HG03575 (cell line): ENCODE data around the gene IL36A.

Source experiments
- ATAC-seq: cut with Tn5 transposase; IDR thresholded peaks from one replicate; pipeline ENCODE4 v1.9.1; 2021; ENCODE audit not compliant: unreplicated experiment, insufficient number of reproducible peaks, low FRiP score; ENCODE audit errors: extremely low read depth

IL36A gene, protein sequence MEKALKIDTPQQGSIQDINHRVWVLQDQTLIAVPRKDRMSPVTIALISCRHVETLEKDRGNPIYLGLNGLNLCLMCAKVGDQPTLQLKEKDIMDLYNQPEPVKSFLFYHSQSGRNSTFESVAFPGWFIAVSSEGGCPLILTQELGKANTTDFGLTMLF

DNA sequence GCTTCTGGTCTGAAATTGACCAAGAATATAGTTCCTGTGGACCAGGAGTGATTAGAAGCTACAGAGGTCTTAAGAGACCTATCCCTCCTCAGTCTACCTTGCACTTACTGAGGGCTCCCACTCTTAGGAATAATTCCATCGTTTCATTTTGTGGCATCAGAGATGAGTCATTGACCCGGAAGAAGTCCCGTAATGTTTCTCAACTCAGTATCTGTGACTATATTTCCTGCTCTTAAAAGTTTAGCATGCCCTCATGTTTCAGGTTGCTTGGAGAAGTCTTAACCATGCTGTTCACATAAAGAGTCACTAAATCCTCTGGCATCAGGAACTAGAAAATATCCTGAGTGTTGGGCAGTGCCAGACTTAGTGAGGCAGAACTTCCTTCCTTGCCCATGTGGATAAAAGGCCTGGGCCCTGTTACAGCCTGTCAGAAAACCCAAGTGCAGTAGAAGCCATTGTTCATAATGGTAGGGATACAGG is at the start of gene IL36A:
Gene IL36A, plus strand, starts transcription at position 430 of the 480 bp plus-strand sequence. CDS start 413 bp downstream, outside the sequence.
- no peak for ATAC-seq

DNA sequence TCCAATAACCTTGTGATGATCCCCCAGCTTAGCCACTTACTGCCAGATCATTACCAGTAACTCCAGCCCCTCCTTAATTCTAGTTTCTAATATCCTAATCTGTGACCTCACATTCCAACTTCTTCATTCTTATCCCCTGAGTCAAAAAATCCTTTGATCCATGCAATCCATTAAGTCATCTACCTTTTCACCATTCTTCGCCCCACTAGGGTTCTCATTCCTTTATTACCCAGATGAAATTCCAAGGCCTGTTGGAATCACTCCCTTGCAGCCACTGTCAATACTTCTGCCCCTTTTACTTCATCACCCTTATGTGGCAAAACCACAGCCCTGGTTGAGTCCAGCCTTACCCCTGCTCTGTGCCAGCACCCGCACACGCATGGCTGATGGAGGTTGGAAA is 47.7 kb upstream of the IL36A start:
- no peak for ATAC-seq

DNA sequence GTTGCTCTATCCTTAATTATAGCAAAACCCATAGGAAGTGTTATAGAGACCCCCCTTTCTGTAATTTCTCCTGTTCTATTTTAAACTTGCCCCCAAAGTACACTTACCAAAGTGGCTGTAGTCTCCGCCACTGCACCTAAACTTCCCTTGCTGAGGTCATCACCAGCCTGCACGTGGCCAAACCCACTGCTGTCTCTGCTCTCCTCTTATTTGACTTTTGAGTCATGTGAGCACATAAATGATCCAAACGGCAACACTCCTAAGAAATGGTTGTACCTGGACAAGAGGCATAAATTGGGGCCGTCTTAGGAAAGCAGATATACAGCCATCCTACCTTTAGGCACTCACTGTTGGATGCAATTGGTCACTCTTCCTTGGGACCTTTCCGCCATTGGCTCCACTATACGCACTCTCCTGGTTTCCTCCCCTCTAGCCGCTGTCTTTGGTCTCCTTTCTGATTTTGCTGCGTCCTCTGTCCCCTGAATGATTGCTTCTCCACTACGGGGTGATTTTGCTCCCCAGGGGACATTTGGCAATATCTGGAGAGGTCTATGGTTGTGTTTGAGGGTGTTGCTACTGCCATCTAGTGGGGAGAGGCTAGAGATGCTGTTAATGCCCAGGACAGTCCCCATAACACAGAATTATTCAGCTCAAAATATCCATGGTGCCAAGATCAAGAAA is 46.7 kb upstream of the IL36A start:
- no peak for ATAC-seq

DNA sequence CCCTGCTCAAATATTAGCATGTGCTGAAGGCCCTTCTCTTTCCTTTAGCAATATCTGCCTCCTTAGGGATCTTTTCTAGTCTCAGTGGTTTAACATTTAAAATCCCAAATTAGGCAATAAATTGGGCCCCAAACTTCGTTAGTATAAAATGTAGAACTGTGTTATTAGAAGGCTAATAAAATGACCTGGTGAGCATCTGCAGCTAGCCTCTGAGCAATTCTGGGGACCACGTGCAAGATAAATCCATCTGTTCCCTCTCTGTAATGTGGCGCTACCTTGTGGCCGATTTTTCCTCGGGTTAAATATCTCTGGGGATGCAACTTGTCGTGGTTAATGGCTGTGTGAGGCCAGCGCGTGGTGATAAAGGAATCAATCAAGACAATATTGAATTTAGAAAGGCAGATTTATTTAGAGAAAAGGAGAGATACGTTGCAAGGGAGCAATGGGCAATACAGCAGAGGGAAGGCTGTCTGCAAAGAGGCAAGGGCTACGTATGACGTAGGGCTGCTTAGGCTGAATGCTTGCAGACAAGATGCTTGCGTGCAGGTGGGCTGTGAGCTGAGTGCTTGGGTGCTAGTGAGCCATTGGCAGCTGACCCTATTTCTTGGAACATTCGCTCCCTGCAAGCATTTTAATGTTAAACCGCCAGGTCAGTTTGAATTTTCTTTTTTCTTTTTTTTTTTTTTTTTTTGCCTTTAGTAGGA is 46.0 kb upstream of the IL36A start:
- ATAC-seq = no peak

DNA sequence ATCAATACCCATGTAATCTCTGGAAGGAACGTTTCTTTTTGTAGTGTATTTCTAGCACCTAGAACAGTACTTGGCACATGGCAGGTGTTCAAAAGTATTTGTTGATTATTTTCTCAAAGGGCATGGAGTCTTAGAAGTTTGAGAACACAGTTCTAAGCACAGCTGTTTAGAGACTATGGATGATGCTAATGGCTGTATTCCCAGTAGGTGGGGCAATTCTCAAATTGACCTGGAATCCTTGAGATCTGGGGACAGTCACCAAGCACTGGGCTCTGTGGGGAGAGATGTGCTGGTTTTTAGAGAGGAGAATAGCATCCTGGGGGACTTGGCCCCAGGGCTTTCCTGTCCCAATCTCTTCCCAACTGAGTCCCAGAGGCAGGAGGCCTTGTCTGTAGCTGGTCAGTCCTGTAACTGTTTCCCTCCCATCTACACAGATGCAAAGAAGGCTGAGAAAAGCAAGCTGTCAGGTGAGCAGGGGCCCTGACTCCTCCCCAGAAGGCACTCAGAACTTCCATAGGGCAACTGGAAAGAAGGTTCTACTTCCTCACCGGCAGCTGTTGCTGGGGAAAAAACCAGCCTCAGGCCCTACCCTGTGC is 44.9 kb upstream of the IL36A start:
- ATAC-seq = no peak

DNA sequence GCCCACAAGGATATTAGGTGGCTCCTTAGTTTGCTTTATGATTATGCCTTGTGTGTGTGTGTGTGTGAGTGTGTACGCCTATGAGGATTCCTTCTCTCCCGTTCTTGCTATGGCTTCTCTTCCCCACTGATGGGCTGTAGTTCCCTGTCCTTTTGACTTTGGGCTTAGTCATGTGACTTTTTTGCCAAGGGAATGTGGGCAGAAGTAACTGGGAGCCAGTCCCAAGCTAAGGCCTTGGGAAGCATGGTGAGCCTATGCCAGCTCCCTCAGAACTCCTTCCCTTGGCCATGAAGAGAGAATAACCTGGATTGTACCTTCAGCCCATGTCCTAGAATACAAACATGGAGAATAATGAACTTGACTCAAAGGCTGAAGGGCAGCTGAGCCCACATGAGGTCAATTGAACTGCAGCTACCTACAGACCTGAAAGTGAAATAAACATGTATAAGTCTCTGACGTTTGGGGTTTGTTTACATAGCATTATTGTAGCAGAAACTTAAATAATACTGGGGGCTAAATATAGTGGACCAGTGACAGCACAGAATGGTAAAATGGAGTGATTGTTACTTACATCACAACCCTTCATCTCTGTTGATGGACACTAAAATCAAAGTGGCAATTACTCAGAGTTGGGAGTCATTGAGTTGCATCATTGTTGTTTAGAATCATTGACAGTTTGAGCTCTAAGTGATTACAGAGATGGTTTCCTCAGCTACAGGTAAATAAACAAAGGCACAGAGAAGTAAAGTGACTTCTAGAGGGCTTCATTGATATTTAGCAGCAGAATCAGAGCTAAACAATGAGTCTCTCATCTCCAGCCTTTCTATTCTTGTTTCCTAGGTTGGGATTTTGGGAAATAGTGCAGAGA is 42.7 kb upstream of the IL36A start:
- no peak for ATAC-seq

DNA sequence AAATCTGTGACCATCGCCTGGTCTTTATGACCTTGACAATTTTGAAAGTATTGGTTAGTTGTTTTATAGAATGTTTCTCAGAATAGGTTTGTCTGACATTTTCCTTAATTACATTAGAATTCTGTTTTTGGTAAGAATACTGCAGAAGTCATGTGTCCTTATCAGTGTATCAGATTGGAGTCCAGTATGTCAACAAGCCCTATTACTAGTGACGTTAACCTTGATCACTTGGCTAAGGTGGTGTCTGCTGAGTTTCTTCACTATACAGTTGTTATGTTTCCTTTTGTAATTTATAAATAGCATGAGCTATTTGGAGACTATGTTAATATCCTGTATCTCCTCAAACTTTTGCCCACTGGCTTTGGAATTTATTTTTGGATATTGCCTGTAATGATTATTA is 38.2 kb upstream of the IL36A start:
- no peak for ATAC-seq

DNA sequence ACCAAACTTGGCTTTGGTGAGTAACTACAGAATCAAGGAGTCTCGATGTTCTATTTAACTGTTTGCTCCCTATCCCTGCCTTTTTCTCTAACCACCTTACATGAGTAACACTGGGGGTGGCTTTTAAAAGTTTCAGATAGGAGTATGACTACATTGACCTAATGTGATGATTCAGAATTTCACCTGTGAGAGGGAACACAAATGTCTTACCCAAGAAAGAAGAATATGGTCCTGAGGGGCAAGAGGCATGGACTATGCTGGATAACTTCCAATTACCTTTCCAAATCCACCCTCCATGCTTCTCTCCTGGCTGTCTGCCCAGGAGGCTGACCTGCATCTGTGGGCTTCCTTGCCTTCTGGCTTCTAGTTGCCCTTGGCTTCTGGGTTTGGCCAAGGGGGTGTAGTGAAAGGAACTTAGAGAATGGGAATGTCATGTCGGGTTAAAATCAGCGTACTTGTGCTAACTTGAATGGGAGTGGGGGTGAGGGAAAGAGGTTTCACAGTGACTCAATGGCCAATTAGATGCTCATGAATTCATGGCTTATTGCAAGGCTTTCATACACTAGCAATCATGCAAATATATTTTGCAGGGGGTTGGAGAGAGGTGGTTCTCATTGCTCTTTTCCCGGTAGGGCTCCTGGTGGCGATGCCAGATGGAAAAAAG is 32.7 kb upstream of the IL36A start:
- no peak for ATAC-seq

DNA sequence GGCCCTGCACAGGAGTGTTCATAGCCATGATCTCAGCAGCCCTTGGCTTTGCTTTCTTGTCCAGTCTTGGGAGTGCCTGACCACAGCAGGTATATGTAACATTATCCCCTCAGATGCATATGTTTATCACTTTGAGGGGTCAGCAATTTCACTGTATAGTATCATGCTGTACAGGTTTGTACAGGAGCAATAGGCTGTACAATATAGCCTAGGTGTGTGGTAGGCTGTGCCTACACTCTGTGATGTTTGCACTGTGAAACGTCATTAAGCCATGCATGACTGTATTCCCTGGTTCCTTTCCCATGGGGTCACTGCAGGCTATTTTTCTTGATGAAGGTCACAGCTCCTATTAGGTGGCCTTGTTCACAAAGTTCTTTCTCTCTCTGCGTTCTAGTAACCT is 32.1 kb upstream of the IL36A start:
- no peak for ATAC-seq

DNA sequence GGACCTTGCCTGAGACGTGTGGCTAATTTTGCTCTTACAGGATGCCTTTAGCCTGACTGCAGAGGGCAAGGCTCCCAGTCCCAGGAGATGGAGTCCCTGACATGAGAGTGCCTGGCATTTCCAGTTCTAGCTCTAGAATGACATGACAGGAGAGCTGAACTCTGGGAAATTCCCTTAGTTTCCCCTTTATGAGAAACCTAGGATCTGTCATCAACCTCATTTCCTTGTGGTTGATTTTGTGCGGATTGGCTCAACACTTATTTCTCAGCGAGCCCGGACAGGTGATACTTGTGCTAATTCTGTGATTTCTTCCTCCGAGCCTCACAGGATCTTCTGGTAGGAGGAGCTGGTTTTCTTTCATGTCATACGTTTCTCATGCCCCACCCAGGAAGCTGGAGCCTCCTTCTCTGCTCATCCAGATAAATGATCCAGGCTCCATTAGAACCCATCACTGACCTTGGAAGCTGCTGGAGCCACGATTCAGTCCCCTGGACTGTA is 27.7 kb upstream of the IL36A start, which contains the start of gene IL36G:
Gene IL36G, plus strand, starts transcription at position 448 of the 498 bp plus-strand sequence. CDS start 633 bp downstream, outside the sequence.
- no peak for ATAC-seq

DNA sequence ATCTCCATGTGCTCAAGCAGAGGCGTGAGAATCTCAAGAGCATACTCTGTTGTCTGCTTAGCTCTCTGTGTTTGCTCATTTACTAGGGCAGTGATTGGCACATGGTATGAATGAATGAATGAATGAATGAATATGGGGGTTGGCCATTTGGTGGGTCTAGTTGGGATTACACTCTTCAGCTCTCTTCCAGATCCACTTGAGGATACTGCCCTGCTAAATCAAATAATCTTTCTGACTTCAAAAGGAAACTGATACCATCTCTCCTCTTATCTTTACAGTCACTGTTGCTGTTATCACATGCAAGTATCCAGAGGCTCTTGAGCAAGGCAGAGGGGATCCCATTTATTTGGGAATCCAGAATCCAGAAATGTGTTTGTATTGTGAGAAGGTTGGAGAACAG is 25.5 kb upstream of the IL36A start:
- no peak for ATAC-seq

DNA sequence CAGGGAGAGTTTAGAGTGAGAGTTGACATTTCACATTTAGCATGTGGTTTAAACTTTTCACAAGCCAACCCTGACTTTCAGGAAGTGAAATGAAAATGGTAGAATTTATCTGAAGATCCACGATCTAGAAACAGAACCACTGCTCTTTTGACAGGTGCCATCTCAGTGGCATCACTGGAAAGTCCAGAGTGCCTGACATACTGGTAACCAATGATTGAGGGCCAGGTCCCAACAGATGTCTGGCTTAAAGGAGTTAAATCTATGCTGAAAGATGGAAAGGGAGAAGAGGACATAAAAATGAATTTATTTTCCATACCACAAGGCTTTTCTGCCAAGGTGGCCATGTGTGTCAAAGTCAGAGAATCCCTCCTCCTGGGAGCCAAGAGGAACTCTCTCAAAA is 24.7 kb upstream of the IL36A start:
- ATAC-seq = no peak

DNA sequence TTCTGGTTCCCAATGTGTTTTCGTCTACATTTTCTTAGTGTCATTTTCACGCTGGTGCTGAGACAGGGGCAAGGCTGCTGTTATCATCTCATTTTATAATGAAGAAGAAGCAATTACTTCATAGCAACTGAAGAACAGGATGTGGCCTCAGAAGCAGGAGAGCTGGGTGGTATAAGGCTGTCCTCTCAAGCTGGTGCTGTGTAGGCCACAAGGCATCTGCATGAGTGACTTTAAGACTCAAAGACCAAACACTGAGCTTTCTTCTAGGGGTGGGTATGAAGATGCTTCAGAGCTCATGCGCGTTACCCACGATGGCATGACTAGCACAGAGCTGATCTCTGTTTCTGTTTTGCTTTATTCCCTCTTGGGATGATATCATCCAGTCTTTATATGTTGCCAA is 20.2 kb upstream of the IL36A start:
- no peak for ATAC-seq

DNA sequence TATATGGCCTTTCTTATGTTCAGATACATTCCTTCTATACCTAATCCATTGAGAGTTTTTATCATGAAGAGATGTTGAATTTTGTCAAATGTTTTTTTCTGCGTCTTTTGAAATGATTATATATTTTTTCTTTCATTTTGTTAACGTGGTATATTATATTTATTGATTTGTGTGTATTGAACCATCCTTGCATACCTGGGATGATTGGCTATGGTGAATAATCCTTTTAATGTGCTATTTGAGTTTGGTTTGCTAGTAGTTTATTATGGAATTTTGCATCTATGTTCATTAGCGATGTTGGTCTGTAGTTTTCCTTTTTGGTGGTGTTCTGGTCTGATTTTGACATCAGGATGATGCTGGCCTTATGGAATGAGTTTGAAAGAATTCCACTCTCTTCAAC is 15.6 kb upstream of the IL36A start:
- ATAC-seq = no peak

DNA sequence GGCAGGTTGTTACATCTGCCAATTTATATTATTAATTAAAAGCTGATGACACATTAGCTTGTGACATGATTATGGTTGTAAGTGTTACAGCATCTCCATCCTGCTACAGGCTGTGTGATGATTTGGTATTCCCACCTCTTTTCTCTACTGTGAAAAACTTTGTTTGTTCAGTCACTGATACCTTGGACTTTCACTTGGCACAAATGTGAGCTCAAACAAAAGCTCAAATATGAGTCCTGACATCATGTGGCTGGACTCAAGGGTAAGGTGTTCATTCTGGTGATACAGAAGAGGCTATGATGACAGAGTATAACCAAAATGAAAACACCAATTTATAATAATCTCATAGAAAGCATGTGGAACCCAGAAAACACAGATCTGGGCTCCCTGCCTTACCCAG is 11.4 kb upstream of the IL36A start:
- ATAC-seq = no peak

DNA sequence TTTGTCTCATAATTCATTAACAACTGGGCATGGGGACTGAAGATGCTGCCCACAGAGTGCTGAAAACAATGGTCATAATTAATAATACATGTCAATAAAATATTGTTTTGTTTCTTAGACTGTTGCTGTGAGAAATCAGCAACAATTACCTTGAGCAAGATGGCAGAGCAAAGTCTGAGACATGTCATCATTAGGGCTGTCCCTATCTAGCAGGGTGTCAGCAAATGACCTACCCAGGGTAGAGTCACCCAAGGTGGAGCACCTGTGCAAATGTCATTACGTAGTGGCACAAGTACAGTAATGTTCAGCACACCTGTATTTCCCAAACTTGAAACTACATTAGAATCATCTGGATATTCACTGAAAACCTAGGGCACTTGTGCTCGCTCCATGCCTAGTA is 10.6 kb upstream of the IL36A start:
- no peak for ATAC-seq

DNA sequence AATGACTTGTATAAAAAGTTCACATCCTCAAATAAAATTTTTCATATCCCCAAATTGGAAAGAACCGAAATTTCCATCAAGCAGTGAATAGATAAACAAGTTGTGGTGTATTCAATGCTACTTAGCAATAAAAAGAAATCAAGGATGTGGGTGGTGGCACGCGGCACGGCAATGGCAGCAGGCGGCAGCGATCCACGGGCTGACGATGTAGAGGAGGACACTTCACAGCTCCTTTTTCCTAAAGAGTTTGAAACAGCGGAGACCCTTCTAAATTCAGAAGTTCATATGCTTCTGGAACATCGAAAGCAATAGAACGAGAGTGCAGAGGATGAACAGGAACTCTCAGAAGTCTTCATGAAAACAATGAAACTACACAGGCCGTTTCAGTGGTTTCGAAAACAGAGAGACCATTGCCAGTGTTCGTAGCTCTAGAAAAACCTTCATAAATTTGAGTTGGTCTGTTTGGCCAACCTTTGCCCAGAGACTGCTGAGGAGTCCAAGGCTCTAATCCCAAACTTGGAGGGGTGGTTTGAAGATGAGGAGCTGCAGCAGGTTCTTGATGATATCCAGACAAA is 9.8 kb upstream of the IL36A start:
- ATAC-seq = no peak

DNA sequence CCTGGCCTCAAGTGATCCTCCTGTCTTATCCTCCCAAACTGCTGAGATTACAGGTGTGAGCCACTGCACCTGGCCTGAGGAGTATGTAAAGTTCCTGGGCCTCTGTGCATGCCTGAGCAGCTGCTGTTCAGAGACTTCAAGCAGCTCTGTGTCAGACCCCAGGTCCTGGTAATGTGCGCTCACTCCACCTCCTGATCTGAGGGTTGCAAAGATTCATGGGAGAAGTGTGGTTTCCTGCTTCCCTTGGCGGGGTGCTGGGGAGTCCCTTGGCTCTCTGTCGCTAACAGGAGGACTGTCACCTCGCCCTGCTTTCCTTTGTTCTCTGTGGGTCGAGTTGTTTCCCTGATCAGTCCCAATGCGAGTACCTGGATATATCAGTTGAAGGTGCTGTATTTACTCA is 8.6 kb upstream of the IL36A start:
- ATAC-seq = no peak
